Measurements from ENCODE around the gene HCFC2. TPM values are rescaled to one million over a fixed set of nuclear protein-coding genes. Genes with fewer than 3 reads are reported as not detected.

HCFC2 gene
- total and polyA plus RNA-seq, 2 of the 8 experiments (the other 6 are each of a cell fraction or from before 2014, with no cell fraction given) = 0.62 to 1.8 TPM

GRCh38 chr12:104056419-104056972, 7.8 kb upstream of the HCFC2 start:
- no peak overlapping the region for H3K18ac ChIP-seq (ENCODE audit: extremely low read depth, low read length)
- DNase-seq (ENCODE audit: low read depth in 1 of 2, low spot score in 2 of 2) (no peak), FAIRE-seq (no peak)
- ChIA-PET POLR2A (ENCODE audit: partially characterized antibody) (interaction anchor here (2.0 kb wide), 1 partner anchor 8 kb away, joined by 10 read pairs; the partner anchor contains the start of gene HCFC2), CTCF (ENCODE audit: partially characterized antibody) (interaction anchor here (0.8 to 5.8 kb wide), 7 partner anchors 10 to 53 kb away, joined by 3 to 94 read pairs (median 5); no protein-coding TSS in a partner anchor)
- no peak overlapping the region for H2BK12ac ChIP-seq (ENCODE audit: low read depth, low read length)
- no peak overlapping the region for H3K14ac ChIP-seq (ENCODE audit: insufficient read length)
- H4K91ac ChIP-seq (replicated peaks; ENCODE audit: insufficient read length, low read length) = no peak overlapping the region
- no peaks in the 10 kb centered on the region for H4K20me1 ChIP-seq (replicated peaks in 1 of 2; ENCODE audit: control insufficient read depth in 1 of 2, insufficient read depth in 2 of 2, low read length in 2 of 2)
- H3K23me2 ChIP-seq (ENCODE audit: low read depth, low read length) = no peaks in the 10 kb centered on the region; the same call in 1 of the 2 replicates
- no peak overlapping the region for H2AK5ac ChIP-seq (ENCODE audit: low read depth, low read length)
- H4K5ac ChIP-seq (ENCODE audit: insufficient read length, low read depth, low read length) = no peak overlapping the region
- H3K4me3 ChIP-seq (ENCODE audit: extremely low read depth in 1 of 4, insufficient read depth in 2 of 4, low read depth in 3 of 4, low read length in 4 of 4) = no peak overlapping the region
- no peak for TF ChIP-seq YY1 (IDR thresholded peaks at IDR 0.05; ENCODE audit: low read depth, low read length)
- TF ChIP-seq SP1 (IDR thresholded peaks at IDR 0.05; ENCODE audit: low read depth, low read length) = no peak
- no peak for TF ChIP-seq CREB1 (IDR thresholded peaks at IDR 0.05)
- TF ChIP-seq SP4 (IDR thresholded peaks at IDR 0.05; ENCODE audit: low read length) = no peak
- TF ChIP-seq MAFK (IDR thresholded peaks at IDR 0.05; ENCODE audit: low read depth, low read length) = no peak
- H3K79me1 ChIP-seq (ENCODE audit: low read depth, low read length) = no peaks in the 10 kb centered on the region
- H3K23ac ChIP-seq (ENCODE audit: insufficient read length) = no peak overlapping the region
- no peak overlapping the region for H2BK20ac ChIP-seq (ENCODE audit: low read length)
- no peaks in the 10 kb centered on the region for H3K9me3 ChIP-seq (ENCODE audit: insufficient read depth in 2 of 2, low read depth in 1 of 2, low read length in 1 of 2)
- no peak overlapping the region for H3K56ac ChIP-seq (replicated peaks; ENCODE audit: insufficient read length, low read depth, low read length)
- peaks cover 0 to 12% (median 6%) of the 10 kb centered on the region in 4 experiments; a peak in 3 of 7 replicates for H3K4me1 ChIP-seq (replicated peaks in 1 of 4; ENCODE audit: control insufficient read depth in 3 of 4, insufficient read depth in 4 of 4, low read length in 3 of 4)
- no peaks in the 10 kb centered on the region for H3K36me3 ChIP-seq (ENCODE audit: control insufficient read depth in 2 of 4, insufficient read depth in 4 of 4, low read length in 3 of 4)
- H3K4me2 ChIP-seq (ENCODE audit: insufficient read depth in 1 of 2, low read depth in 2 of 2, low read length in 2 of 2) = no peak overlapping the region
- no peak overlapping the region for H2BK15ac ChIP-seq (ENCODE audit: low read length)
- H4K8ac ChIP-seq (ENCODE audit: extremely low read depth, insufficient read depth, low read length) = no peak overlapping the region
- no peaks in the 10 kb centered on the region for H3K79me2 ChIP-seq (ENCODE audit: control insufficient read depth in 1 of 2, insufficient read depth in 2 of 2, low read length in 2 of 2)
- no peaks in the 10 kb centered on the region for H3K27me3 ChIP-seq (replicated peaks in 1 of 4; ENCODE audit: control insufficient read depth in 3 of 4, extremely low read depth in 1 of 4, insufficient read depth in 3 of 4, low read length in 3 of 4)
- no peak overlapping the region for H2AFZ ChIP-seq (ENCODE audit: low read length)
- no peak overlapping the region for H3K9ac ChIP-seq (replicated peaks in 1 of 4; ENCODE audit: extremely low read depth in 1 of 4, low read depth in 3 of 4, low read length in 3 of 4)
- no peak overlapping the region for H2BK120ac ChIP-seq (replicated peaks; ENCODE audit: low read depth, low read length)
- WGBS, 2 experiments (ENCODE audit: extremely low coverage in 1 of 2, insufficient coverage in 1 of 2, insufficient read length in 1 of 2, insufficient replicate concordance in 2 of 2, low coverage in 1 of 2, low lambda C conversion rate in 2 of 2, missing lambda C conversion rate in 1 of 2) = 92% methylated on average over 4 of the region's 4 CpGs; no CpG with 5 or more reads in 1 of the 2 experiments
- no peak overlapping the region for H2BK5ac ChIP-seq (ENCODE audit: low read depth, low read length)
- no peak overlapping the region for H3K4ac ChIP-seq (replicated peaks; ENCODE audit: insufficient read length, low read depth, low read length)
- H3K27ac ChIP-seq (ENCODE audit: low read depth, low read length) = no peak overlapping the region

Measured in H1 (cell line).